Body of pancreas (tissue), 4 donors: Measurements from ENCODE around the gene PKD1L1. TPM values are rescaled to one million over a fixed set of nuclear protein-coding genes. Genes with fewer than 3 reads are reported as not detected.

Experiments used
- ATAC-seq: fragments of 150-250 bp; one replicate; pipeline ENCODE4 v1.9.1; 2016
- DNase-seq, 4 donors: peaks; one replicate each; pipeline ENCODE4 v3.0.0-alpha.2; 2019
- H3K27ac ChIP-seq, 4 donors: fragments of 200-600 bp; sonication (generic); 1 replicate in 3 of 4; 2 replicates in 1 of 4; pipeline versions ENCODE4 v1.5.1 to v1.6.1; 2016 to 2019; ENCODE audit warnings: mild to moderate bottlenecking in 1 of 4, mixed read lengths in 1 of 4, moderate library complexity in 1 of 4
- H3K27me3 ChIP-seq, 2 donors: fragments of 200-600 bp; sonication (generic); one replicate each; pipeline ENCODE4 v1.6.0; 2016; ENCODE audit warnings: mild to moderate bottlenecking in 1 of 2
- H3K36me3 ChIP-seq, 2 donors: fragments of 200-600 bp; sonication (generic); replicated peaks in 1 of 2; 2 replicates each; pipeline ENCODE4 v1.5.1; 2016; ENCODE audit warnings: low read depth in 2 of 2; ENCODE audit not compliant: insufficient read depth in 1 of 2
- H3K4me1 ChIP-seq: fragments of 200-600 bp; sonication (generic); one replicate; pipeline ENCODE4 v1.6.0; 2016
- H3K4me3 ChIP-seq, 2 donors: fragments of 200-600 bp; sonication (generic); 1 replicate in 1 of 2; 2 replicates in 1 of 2; pipeline ENCODE4 v1.5.1; 2016 to 2019
- H3K9me3 ChIP-seq, 3 donors: fragments of 200-600 bp; sonication (generic); 1 replicate in 2 of 3; 2 replicates in 1 of 3; pipeline ENCODE4 v1.5.1; 2016
- CTCF ChIP-seq, 7 experiments: fragments of 450-650 bp in 4 of 7; fragments of 200-600 bp in 3 of 7; sonication (generic) in 3 of 7; IDR thresholded peaks; one replicate each; pipeline ENCODE4 v1.5.1; 2016 to 2019; ENCODE audit warnings: antibody characterized with exemption in 7 of 7
- POLR2A ChIP-seq, 3 donors: fragments of 450-650 bp; IDR thresholded peaks; one replicate each; pipeline ENCODE4 v1.6.1; 2016; ENCODE audit warnings: antibody characterized with exemption in 3 of 3, mild to moderate bottlenecking in 2 of 3
- WGBS, 2 donors: methylation state at CpG; one replicate each; pipeline ENCODE4 v1.1.5; 2017; 5-methylcytosine and 5-hydroxymethylcytosine counted together
- intact Hi-C: fragments of 100-400 bp; cut with DNase I; formaldehyde crosslinking; loops from one replicate; pipeline ENCODE4 v1.15.1; 2023
- total RNA-seq, 2 donors: library from RNA; depleted of rRNA; stranded (reverse); fragments of >200 nt; gene quantifications; one replicate each; pipeline ENCODE4 v1.1.0, GENCODE V29; 2016

The PKD1L1 gene
- total RNA-seq, 2 donors from 2014 or later = 0.26 to 4.0 TPM

- no peak overlapping the region for H3K27ac ChIP-seq
- intact Hi-C loops = no loop called here
- H3K27me3 ChIP-seq = no peaks in the 10 kb centered on the region
- ATAC-seq = no peak
- no peak overlapping the region for H3K4me3 ChIP-seq
- no peak for TF ChIP-seq POLR2A (IDR thresholded peaks at IDR 0.05)
- no peak for TF ChIP-seq CTCF (IDR thresholded peaks at IDR 0.05)
- no peaks in the 10 kb centered on the region for H3K4me1 ChIP-seq
- 64 to 86% methylated on average over 5 of the region's 5 CpGs for WGBS, 2 donors
- no peaks in the 10 kb centered on the region for H3K9me3 ChIP-seq
- no peaks in the 10 kb centered on the region for H3K36me3 ChIP-seq
- DNase-seq = no peak
These were observed 197.2 kb downstream of the PKD1L1 start for GRCh38 chr7:47751043-47751442.

GRCh38 chr7:47748041-47748440 is 200.2 kb downstream of the PKD1L1 start:
- ATAC-seq = no peak
- Histone ChIP-seq H3K27ac (no peak overlapping the region), H3K27me3 (no peaks in the 10 kb centered on the region), H3K4me3 (no peak overlapping the region), H3K36me3 (no peaks in the 10 kb centered on the region), H3K9me3 (no peaks in the 10 kb centered on the region), H3K4me1 (peaks cover 3% of the 10 kb centered on the region)
- TF ChIP-seq CTCF (IDR thresholded peaks at IDR 0.05) (no peak), POLR2A (IDR thresholded peaks at IDR 0.05) (no peak)
- WGBS, 2 donors = 67 to 79% methylated on average over 7 of the region's 7 CpGs
- intact Hi-C loops = no loop called here
- DNase-seq = no peak

- DNase-seq (no peak), ATAC-seq (no peak)
- peaks cover 3% of the 10 kb centered on the region for H3K4me1 ChIP-seq
- H3K4me3 ChIP-seq = no peak overlapping the region
- TF ChIP-seq POLR2A (IDR thresholded peaks at IDR 0.05) = no peak
- no peak for TF ChIP-seq CTCF (IDR thresholded peaks at IDR 0.05)
- H3K27me3 ChIP-seq = no peaks in the 10 kb centered on the region
- intact Hi-C loops = no loop called here
- no peaks in the 10 kb centered on the region for H3K36me3 ChIP-seq
- H3K27ac ChIP-seq = no peak overlapping the region
- 87 to 91% methylated on average over 6 of the region's 6 CpGs for WGBS, 2 donors
- H3K9me3 ChIP-seq = no peaks in the 10 kb centered on the region
These were observed 201.1 kb downstream of the PKD1L1 start for GRCh38 chr7:47747160-47747559.

- Histone ChIP-seq H3K9me3 (no peaks in the 10 kb centered on the region), H3K27me3 (no peaks in the 10 kb centered on the region), H3K4me3 (no peak overlapping the region), H3K36me3 (no peaks in the 10 kb centered on the region), H3K27ac (no peak overlapping the region), H3K4me1 (peaks cover 3% of the 10 kb centered on the region)
- 70 to 94% methylated on average over 4 of the region's 4 CpGs for WGBS, 2 donors
- intact Hi-C loops = no loop called here
- ATAC-seq (no peak), DNase-seq (no peak)
- TF ChIP-seq CTCF (IDR thresholded peaks at IDR 0.05) (no peak), POLR2A (IDR thresholded peaks at IDR 0.05) (no peak)
These were observed 201.8 kb downstream of the PKD1L1 start for GRCh38 chr7:47746468-47746867.

GRCh38 chr7:47744883-47745282 is 203.4 kb downstream of the PKD1L1 start:
- WGBS, 2 donors = 91% methylated on average over 8 of the region's 8 CpGs
- ATAC-seq (no peak), DNase-seq (no peak)
- no peak overlapping the region for H3K27ac ChIP-seq
- no peaks in the 10 kb centered on the region for H3K36me3 ChIP-seq
- H3K27me3 ChIP-seq = no peaks in the 10 kb centered on the region
- no peaks in the 10 kb centered on the region for H3K9me3 ChIP-seq
- H3K4me1 ChIP-seq = peaks cover 3% of the 10 kb centered on the region
- H3K4me3 ChIP-seq = no peak overlapping the region
- TF ChIP-seq POLR2A (IDR thresholded peaks at IDR 0.05) (no peak), CTCF (IDR thresholded peaks at IDR 0.05) (no peak)
- intact Hi-C loops = no loop called here
